NB4 (cell line): ENCODE measurements around the gene CD27.

Source experiments
- DNase-seq: peaks from one replicate; pipeline ENCODE4 v3.0.0; 2010; ENCODE audit warnings: low read depth
- H3K4me3 ChIP-seq: one replicate; pipeline ENCODE4 v1.5.1; 2011; ENCODE audit warnings: mild to moderate bottlenecking, low read depth, low read length, moderate library complexity
- CTCF ChIP-seq: IDR thresholded peaks from one replicate; pipeline ENCODE4 v1.5.1; 2012; ENCODE audit warnings: low read depth, low read length
- MAX ChIP-seq: IDR thresholded peaks from 2 replicates; pipeline ENCODE4 v1.6.1; 2011; ENCODE audit warnings: low read depth, low read length
- MYC ChIP-seq: IDR thresholded peaks from 2 replicates; pipeline ENCODE4 v1.6.1; 2011; ENCODE audit warnings: low read depth, low read length
- POLR2A ChIP-seq: IDR thresholded peaks from 2 replicates; pipeline ENCODE4 v1.6.1; 2011; ENCODE audit warnings: mild to moderate bottlenecking; ENCODE audit not compliant: insufficient read length; ENCODE audit errors: extremely low read depth

The CD27 gene

GRCh38 chr12:6459004-6459337, 14.2 kb downstream of the CD27 start:
- DNase-seq = no peak
- TF ChIP-seq CTCF (no peak), MYC (no peak), MAX (no peak), POLR2A (no peak)
- H3K4me3 ChIP-seq = no peak overlapping the region

- H3K4me3 ChIP-seq = peak overlapping the region; percentile 42
- no peak for DNase-seq
- TF ChIP-seq MYC = no peak
- no peak for TF ChIP-seq POLR2A
- TF ChIP-seq MAX = no peak
- TF ChIP-seq CTCF = no peak
Observed at GRCh38 chr12:6460751-6461371, 16.1 kb downstream of the CD27 start.

GRCh38 chr12:6461401-6462233, 16.9 kb downstream of the CD27 start:
- peak; percentile 99 for DNase-seq
- TF ChIP-seq MYC = peak; percentile 85
- no peak for TF ChIP-seq CTCF
- TF ChIP-seq MAX = peak; percentile 83
- peak overlapping the region; percentile 51 for H3K4me3 ChIP-seq

GRCh38 chr12:6462234-6462995, 17.7 kb downstream of the CD27 start:
- no peak for DNase-seq
- peak overlapping the region; percentile 51 for H3K4me3 ChIP-seq
- TF ChIP-seq POLR2A = no peak
- TF ChIP-seq MYC = no peak
- TF ChIP-seq MAX = no peak
- TF ChIP-seq CTCF = no peak

- H3K4me3 ChIP-seq = no peak overlapping the region
- TF ChIP-seq CTCF = no peak
- TF ChIP-seq MYC = no peak
- no peak for TF ChIP-seq POLR2A
- TF ChIP-seq MAX = no peak
- DNase-seq = no peak
Observed at GRCh38 chr12:6463216-6463615, 18.5 kb downstream of the CD27 start.
